ENCODE measurements around the gene CDK5RAP3. TPM values are rescaled to one million over a fixed set of nuclear protein-coding genes. Genes with fewer than 3 reads are reported as not detected.

The CDK5RAP3 gene
- total and polyA plus RNA-seq, 2 of the 13 experiments (the other 11 are each of a cell fraction or from before 2014, with no cell fraction given), result 128 to 154 TPM

DNA sequence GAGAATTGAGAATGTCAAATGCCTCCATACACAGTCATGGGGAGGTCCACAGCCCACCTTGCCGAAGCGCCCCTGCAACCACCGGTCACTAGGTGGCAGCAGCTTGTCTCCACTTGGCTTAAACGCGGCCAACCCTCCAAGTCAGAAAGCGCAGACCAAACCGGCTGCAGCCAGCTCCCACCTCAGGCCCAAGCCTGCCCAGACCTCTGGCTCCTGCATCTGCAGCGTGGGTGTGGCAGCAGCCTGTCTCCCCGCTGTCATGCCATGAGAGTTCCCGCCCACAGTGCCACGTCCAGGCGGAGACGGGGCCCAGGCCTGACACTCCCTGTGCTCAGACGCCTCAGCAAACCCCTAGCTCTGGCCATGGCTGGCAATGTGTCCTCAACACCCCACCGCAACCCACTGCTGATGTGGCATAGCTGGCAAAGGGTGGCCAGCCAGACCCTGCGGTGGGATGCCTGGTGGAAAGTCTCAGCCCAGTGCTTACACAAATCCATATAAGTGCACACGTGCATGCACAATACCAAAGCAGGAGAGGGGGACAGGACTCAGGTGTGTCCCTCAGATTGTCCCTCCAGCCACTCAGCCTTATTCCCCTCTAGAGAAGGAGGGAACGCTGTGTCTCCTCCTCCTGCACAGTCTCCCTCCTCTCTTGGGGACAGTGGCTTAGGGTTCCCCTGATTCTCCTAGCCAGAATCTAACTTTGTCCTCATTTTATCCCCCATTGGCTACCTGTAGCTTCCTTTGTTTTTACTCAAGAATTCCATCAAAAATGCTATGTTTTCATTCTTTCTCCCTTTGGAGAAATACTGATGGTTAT, 55.8 kb downstream of the CDK5RAP3 start (continued):
- TF ChIP-seq SALL1 (CRISPR knock-in tag; IDR thresholded peaks at IDR 0.05) (peak; percentile 65), ZNF260 (CRISPR knock-in tag; IDR thresholded peaks at IDR 0.05; ENCODE audit: borderline replicate concordance, low read depth) (no peak), SMAD9 (CRISPR knock-in tag; IDR thresholded peaks at IDR 0.05) (no peak), GATA4 (IDR thresholded peaks at IDR 0.05; ENCODE audit: borderline replicate concordance, low read depth) (no peak), MAFF (IDR thresholded peaks at IDR 0.05; ENCODE audit: low read depth, low read length) (no peak), ZMYM2 (CRISPR knock-in tag; IDR thresholded peaks at IDR 0.05) (no peak), ZNF232 (CRISPR knock-in tag; IDR thresholded peaks at IDR 0.05; ENCODE audit: borderline replicate concordance) (no peak), ZNF274 (CRISPR knock-in tag; IDR thresholded peaks at IDR 0.05) (peak; percentile 54; the same call in 1 of the 2 replicates), RAD51 (IDR thresholded peaks at IDR 0.05; ENCODE audit: borderline replicate concordance) (no peak), MEF2D (CRISPR knock-in tag; IDR thresholded peaks at IDR 0.05) (no peak), DDIT3 (CRISPR knock-in tag; IDR thresholded peaks at IDR 0.05) (no peak), MTA1 (CRISPR knock-in tag; IDR thresholded peaks at IDR 0.05; ENCODE audit: borderline replicate concordance) (peak; percentile 62; the same call in 1 of the 2 replicates), ZNF510 (CRISPR knock-in tag; IDR thresholded peaks at IDR 0.05; ENCODE audit: low read depth) (no peak), ZNF687 (CRISPR knock-in tag; IDR thresholded peaks at IDR 0.05) (peak; percentile 75), SAFB2 (CRISPR knock-in tag; IDR thresholded peaks at IDR 0.05; ENCODE audit: borderline replicate concordance, low read depth) (no peak), ZNF597 (CRISPR knock-in tag; IDR thresholded peaks at IDR 0.05) (no peak), DRAP1 (CRISPR knock-in tag; IDR thresholded peaks at IDR 0.05) (no peak), SOX6 (IDR thresholded peaks at IDR 0.05) (no peak), SOX6 (CRISPR knock-in tag; IDR thresholded peaks at IDR 0.05) (0 out of 2 replicates have a peak, but pooled peaks have one; percentile 41)
- TF ChIP-seq, protein P1, sequence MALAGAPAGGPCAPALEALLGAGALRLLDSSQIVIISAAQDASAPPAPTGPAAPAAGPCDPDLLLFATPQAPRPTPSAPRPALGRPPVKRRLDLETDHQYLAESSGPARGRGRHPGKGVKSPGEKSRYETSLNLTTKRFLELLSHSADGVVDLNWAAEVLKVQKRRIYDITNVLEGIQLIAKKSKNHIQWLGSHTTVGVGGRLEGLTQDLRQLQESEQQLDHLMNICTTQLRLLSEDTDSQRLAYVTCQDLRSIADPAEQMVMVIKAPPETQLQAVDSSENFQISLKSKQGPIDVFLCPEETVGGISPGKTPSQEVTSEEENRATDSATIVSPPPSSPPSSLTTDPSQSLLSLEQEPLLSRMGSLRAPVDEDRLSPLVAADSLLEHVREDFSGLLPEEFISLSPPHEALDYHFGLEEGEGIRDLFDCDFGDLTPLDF (CRISPR knock-in tag; IDR thresholded peaks at IDR 0.05), result no peak
- TF ChIP-seq, protein P2, sequence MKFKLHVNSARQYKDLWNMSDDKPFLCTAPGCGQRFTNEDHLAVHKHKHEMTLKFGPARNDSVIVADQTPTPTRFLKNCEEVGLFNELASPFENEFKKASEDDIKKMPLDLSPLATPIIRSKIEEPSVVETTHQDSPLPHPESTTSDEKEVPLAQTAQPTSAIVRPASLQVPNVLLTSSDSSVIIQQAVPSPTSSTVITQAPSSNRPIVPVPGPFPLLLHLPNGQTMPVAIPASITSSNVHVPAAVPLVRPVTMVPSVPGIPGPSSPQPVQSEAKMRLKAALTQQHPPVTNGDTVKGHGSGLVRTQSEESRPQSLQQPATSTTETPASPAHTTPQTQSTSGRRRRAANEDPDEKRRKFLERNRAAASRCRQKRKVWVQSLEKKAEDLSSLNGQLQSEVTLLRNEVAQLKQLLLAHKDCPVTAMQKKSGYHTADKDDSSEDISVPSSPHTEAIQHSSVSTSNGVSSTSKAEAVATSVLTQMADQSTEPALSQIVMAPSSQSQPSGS (CRISPR knock-in tag; IDR thresholded peaks at IDR 0.05), result peak; percentile 38; the same call in 1 of the 2 replicates
